SK-N-SH treated with all-trans-retinoic acid at 6 μM for 48 hours (cell line): ENCODE data around the gene PNMA1.

Source experiments
- ATAC-seq: fragments of 200-7000 bp; cut with Tn5 transposase; 3 replicates; pipeline ENCODE4 v1.9.1; 2020; ENCODE audit warnings: mild to moderate bottlenecking, moderate library complexity
- ARNTL ChIP-seq: fragments of 450-650 bp; formaldehyde crosslinking; IDR thresholded peaks from 2 replicates; pipeline ENCODE4 v1.5.0; 2020; ENCODE audit warnings: low read depth, mild to moderate bottlenecking, moderate library complexity, borderline replicate concordance
- CREB5 ChIP-seq: fragments of 250-450 bp; sonication (Bioruptor Pico); IDR thresholded peaks from 2 replicates; pipeline ENCODE4 v1.5.1; 2020; ENCODE audit warnings: low read depth, mild to moderate bottlenecking, moderate library complexity
- CSDC2 ChIP-seq: fragments of 250-450 bp; sonication (Bioruptor Pico); IDR thresholded peaks from 2 replicates; pipeline ENCODE4 v1.5.0; 2020; ENCODE audit warnings: mild to moderate bottlenecking, moderate library complexity
- ISL1 ChIP-seq: fragments of 250-450 bp; sonication (Bioruptor Pico); IDR thresholded peaks from 2 replicates; pipeline ENCODE4 v2.1.2; 2022; ENCODE audit warnings: mild to moderate bottlenecking, moderate library complexity
- PATZ1 ChIP-seq: fragments of 250-450 bp; sonication (Bioruptor Pico); IDR thresholded peaks from 2 replicates; pipeline ENCODE4 v1.8.0; 2020; ENCODE audit warnings: mild to moderate bottlenecking, moderate library complexity, borderline replicate concordance
- RARB ChIP-seq: fragments of 250-450 bp; sonication (Bioruptor Pico); IDR thresholded peaks from 2 replicates; pipeline ENCODE4 v1.8.0; 2021; ENCODE audit warnings: mild to moderate bottlenecking, moderate library complexity
- SNAI2 ChIP-seq: fragments of 250-450 bp; sonication (Bioruptor Pico); IDR thresholded peaks from 2 replicates; pipeline ENCODE4 v1.5.0; 2020; ENCODE audit warnings: mild to moderate bottlenecking, moderate library complexity
- TCF4 ChIP-seq: fragments of 250-450 bp; sonication (Bioruptor Pico); IDR thresholded peaks from 2 replicates; pipeline ENCODE4 v1.8.0; 2021; ENCODE audit warnings: mild to moderate bottlenecking, moderate library complexity, borderline replicate concordance
- TOX ChIP-seq: fragments of 250-450 bp; sonication (Bioruptor Pico); IDR thresholded peaks from 2 replicates; pipeline ENCODE4 v1.8.0; 2021; ENCODE audit warnings: mild to moderate bottlenecking, moderate library complexity, borderline replicate concordance
- TSHZ2 ChIP-seq: fragments of 250-450 bp; sonication (Bioruptor Pico); IDR thresholded peaks from 2 replicates; pipeline ENCODE4 v1.5.0; 2020; ENCODE audit warnings: mild to moderate bottlenecking, moderate library complexity
- ZC3H10 ChIP-seq: fragments of 250-450 bp; sonication (Bioruptor Pico); IDR thresholded peaks from 2 replicates; pipeline ENCODE4 v1.5.1; 2021; ENCODE audit warnings: mild to moderate bottlenecking, moderate library complexity
- ZFP3 ChIP-seq: fragments of 250-450 bp; sonication (Bioruptor Pico); IDR thresholded peaks from 2 replicates; pipeline ENCODE4 v1.5.0; 2020; ENCODE audit warnings: mild to moderate bottlenecking, moderate library complexity
- ZFP30 ChIP-seq: fragments of 450-650 bp; formaldehyde crosslinking; IDR thresholded peaks from 2 replicates; pipeline ENCODE4 v1.5.0; 2022; ENCODE audit warnings: mild to moderate bottlenecking, moderate library complexity
- ZNF565 ChIP-seq: fragments of 450-650 bp; formaldehyde crosslinking; conservative IDR thresholded peaks from 2 replicates; pipeline ENCODE4 v1.5.0; 2020; ENCODE audit warnings: low read depth, mild to moderate bottlenecking, moderate library complexity
- ZNF8 ChIP-seq: fragments of 450-650 bp; formaldehyde crosslinking; IDR thresholded peaks from 2 replicates; pipeline ENCODE4 v1.5.0; 2020; ENCODE audit warnings: mild to moderate bottlenecking, moderate library complexity
- TF ChIP-seq, protein P1 (sequence below): fragments of 250-450 bp; sonication (Bioruptor Pico); IDR thresholded peaks from 2 replicates; pipeline ENCODE4 v1.5.1; 2021; ENCODE audit warnings: mild to moderate bottlenecking, moderate library complexity
- TF ChIP-seq, protein P2 (sequence below): fragments of 250-450 bp; sonication (Bioruptor Pico); IDR thresholded peaks from 2 replicates; pipeline ENCODE4 v1.8.0; 2021; ENCODE audit warnings: low read depth, mild to moderate bottlenecking, moderate library complexity, borderline replicate concordance

The PNMA1 gene

GRCh38 chr14:73719361-73719760 lies 5.2 kb upstream of the PNMA1 start:
- no peak for ATAC-seq
- TF ChIP-seq ZFP3 (CRISPR knock-in tag) (no peak), ZFP30 (CRISPR knock-in tag) (no peak), TOX (CRISPR knock-in tag) (no peak), CSDC2 (CRISPR knock-in tag) (no peak), TSHZ2 (CRISPR knock-in tag) (no peak), ZNF565 (CRISPR knock-in tag) (no peak), CREB5 (no peak), ISL1 (CRISPR knock-in tag) (no peak), PATZ1 (CRISPR knock-in tag) (no peak)

- TF ChIP-seq CSDC2 (CRISPR knock-in tag): no peak
- TF ChIP-seq, protein P1, sequence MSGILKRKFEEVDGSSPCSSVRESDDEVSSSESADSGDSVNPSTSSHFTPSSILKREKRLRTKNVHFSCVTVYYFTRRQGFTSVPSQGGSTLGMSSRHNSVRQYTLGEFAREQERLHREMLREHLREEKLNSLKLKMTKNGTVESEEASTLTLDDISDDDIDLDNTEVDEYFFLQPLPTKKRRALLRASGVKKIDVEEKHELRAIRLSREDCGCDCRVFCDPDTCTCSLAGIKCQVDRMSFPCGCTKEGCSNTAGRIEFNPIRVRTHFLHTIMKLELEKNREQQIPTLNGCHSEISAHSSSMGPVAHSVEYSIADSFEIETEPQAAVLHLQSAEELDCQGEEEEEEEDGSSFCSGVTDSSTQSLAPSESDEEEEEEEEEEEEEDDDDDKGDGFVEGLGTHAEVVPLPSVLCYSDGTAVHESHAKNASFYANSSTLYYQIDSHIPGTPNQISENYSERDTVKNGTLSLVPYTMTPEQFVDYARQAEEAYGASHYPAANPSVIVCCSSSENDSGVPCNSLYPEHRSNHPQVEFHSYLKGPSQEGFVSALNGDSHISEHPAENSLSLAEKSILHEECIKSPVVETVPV: no peak
- TF ChIP-seq ZFP30 (CRISPR knock-in tag): no peak
- TF ChIP-seq CREB5: no peak
- TF ChIP-seq TOX (CRISPR knock-in tag): no peak
- no peak for ATAC-seq
Observed at GRCh38 chr14:73718418-73719251, 4.5 kb upstream of the PNMA1 start.

DNA sequence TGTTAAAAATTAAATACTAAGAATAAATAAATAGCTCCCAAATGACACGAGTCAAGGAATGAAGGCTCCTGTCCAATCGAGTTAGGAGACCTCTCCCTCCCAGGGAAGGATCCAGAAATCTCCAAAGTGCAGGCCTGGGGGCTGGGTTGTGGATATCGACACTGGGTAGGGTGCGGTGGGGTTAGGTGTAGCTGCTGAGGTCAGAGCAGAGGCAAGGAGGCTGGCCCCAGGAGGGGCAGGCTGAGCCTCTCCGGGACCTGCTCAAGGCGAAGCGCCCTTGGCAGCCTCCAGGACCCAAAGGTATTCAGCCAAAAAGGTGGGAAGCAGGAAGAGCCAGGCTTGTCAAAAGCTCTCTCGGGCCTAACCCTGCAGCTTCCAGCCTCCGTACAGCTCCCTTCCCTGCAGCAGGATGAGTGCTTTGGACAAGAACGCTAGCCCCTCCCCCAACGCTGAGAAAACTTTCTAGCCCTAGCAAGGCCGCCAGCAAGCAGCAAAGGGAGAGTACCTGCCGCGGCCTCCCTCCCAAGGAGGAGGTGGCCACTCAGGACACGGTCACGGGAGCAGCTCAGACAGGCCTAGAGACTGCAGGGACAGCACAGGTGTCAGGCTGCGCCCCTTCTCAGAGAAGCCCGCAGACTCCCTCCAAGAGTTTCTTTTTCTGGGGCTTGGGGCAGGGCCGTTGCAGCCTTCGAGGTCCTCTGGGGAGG lies 3.7 kb upstream of the PNMA1 start:
- no peak for ATAC-seq
- TF ChIP-seq, protein P2, sequence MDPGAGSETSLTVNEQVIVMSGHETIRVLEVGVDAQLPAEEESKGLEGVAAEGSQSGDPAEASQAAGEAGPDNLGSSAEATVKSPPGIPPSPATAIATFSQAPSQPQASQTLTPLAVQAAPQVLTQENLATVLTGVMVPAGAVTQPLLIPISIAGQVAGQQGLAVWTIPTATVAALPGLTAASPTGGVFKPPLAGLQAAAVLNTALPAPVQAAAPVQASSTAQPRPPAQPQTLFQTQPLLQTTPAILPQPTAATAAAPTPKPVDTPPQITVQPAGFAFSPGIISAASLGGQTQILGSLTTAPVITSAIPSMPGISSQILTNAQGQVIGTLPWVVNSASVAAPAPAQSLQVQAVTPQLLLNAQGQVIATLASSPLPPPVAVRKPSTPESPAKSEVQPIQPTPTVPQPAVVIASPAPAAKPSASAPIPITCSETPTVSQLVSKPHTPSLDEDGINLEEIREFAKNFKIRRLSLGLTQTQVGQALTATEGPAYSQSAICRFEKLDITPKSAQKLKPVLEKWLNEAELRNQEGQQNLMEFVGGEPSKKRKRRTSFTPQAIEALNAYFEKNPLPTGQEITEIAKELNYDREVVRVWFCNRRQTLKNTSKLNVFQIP (CRISPR knock-in tag): no peak
- TF ChIP-seq TCF4 (CRISPR knock-in tag): no peak
- TF ChIP-seq PATZ1 (CRISPR knock-in tag): no peak
- no peak for TF ChIP-seq TSHZ2 (CRISPR knock-in tag)
- TF ChIP-seq SNAI2: no peak
- TF ChIP-seq CREB5: no peak
- TF ChIP-seq CSDC2 (CRISPR knock-in tag): no peak
- TF ChIP-seq RARB (CRISPR knock-in tag): no peak
- no peak for TF ChIP-seq ARNTL (CRISPR knock-in tag)
- no peak for TF ChIP-seq ZNF8 (CRISPR knock-in tag)
- TF ChIP-seq ZC3H10 (CRISPR knock-in tag): no peak
